Lower leg skin (tissue), 3 donors: ENCODE results near the gene MS4A1.

Experiments
- CTCF ChIP-seq, 3 donors: fragments of 450-650 bp; IDR thresholded peaks; one replicate each; pipeline ENCODE4 v1.5.1; 2016; ENCODE audit warnings: antibody characterized with exemption in 3 of 3, mild to moderate bottlenecking in 3 of 3, moderate library complexity in 2 of 3
- POLR2A ChIP-seq, 2 donors: fragments of 450-650 bp; IDR thresholded peaks; one replicate each; pipeline ENCODE4 v1.6.1; 2016 to 2017; ENCODE audit warnings: antibody characterized with exemption in 2 of 2, mild to moderate bottlenecking in 1 of 2, moderate library complexity in 1 of 2

DNA sequence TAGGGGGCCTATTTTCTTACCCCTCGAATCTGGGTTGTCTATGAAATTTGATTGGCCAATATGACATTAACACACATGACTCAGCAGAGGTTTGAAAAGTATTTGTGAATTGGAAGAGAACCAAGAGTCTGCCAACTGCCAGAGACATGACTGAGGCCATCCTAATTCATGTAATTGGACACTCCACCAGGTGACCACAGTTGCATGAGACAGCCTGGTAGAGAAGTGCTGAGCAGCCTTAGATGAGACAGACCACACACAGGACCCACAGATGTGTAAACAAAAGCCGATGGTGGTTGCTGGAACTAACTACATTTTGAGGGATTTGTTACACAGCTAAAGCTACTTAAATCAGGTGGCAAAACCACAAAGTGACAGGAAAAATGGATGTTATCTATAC is 27.1 kb upstream of the MS4A1 start:
- TF ChIP-seq CTCF (IDR thresholded peaks at IDR 0.05), result no peak
- no peak for TF ChIP-seq POLR2A (IDR thresholded peaks at IDR 0.05)
